ENCODE data around the gene NXPH3.
"Not testable (repeated sequence)": the region's sequence is repeated elsewhere in the genome, so short reads cannot be mapped to it uniquely, and the experiment has no call there.

NXPH3 gene

DNA sequence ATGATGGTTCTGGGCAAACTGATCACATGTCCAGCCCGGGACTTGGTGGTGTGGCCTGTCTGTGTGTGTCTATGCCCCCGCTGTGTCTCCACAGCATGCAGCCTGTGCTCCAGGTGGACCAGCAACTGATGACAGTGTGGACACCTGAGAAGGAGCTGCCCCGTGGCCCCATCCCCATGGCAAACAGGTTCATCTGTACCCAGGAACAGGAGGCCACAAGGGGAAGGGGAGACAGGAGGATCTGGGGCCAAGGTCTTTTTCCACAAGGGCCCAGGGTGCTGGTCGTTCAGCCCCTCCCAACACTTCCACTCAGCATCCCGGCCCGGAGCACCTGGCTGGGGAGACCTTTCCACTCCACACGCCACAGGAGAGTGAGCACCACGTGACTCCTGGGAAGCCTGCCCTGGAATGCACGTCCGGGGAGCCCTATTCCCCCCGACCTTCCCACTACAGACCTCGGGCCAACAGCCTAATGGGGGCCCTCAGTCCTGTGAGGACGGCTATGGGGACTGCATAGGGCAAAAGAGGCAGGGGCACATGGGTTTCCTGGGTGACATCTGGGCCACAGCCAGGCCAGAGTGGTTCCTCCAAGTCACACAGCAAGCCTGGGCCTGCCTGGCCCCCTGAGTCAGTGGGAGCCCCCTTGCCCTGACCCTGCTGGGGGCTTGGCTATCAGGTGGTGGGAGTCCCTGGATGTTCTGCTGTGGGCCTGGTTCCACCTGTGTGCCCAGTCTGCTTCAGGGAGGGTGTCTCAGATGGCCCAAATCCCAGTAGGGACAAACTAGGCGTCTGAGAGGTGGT is 20.8 kb upstream of the NXPH3 start:
- no peak for DNase-seq (ENCODE audit: low read depth)

DNA sequence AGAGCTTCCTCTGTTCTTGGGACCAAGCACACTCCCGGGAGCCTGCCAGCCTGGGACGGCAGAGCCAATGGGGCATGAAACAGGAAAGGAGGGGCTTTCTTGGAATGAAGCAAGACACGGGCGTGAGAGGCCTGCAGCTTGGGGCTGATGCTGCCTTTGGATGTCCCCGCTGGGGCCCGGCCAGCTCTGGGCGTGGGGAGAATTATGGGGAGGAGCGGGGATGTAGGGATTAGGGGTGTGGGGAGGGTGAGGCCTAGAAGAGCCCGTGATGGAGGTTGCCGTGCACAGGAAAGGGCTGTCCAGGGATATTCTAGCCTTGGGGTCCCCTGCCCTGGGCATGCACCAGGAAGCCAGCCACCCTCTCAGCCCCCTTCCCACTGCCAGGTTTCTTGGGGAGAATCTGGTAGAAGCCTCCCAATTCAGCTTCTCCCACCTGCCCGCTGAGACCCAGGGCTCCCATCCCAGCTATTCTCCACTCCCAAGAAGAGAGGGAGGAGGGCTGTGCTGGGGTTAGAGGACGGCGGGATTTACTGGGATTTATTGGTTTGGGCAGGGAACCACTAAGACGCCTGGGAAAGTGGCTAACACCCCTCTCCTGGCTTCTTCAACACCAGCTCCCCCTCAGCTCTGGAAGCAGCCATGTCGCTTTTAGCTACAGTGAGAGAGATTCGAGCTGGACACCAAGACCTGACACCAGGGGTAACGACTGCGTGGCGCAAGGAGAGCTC is 20.0 kb upstream of the NXPH3 start:
- DNase-seq (ENCODE audit: low read depth), result no peak

GRCh38 chr17:49556223-49556943 is 19.3 kb upstream of the NXPH3 start:
- DNase-seq (ENCODE audit: low read depth), result peak; percentile 86

DNA sequence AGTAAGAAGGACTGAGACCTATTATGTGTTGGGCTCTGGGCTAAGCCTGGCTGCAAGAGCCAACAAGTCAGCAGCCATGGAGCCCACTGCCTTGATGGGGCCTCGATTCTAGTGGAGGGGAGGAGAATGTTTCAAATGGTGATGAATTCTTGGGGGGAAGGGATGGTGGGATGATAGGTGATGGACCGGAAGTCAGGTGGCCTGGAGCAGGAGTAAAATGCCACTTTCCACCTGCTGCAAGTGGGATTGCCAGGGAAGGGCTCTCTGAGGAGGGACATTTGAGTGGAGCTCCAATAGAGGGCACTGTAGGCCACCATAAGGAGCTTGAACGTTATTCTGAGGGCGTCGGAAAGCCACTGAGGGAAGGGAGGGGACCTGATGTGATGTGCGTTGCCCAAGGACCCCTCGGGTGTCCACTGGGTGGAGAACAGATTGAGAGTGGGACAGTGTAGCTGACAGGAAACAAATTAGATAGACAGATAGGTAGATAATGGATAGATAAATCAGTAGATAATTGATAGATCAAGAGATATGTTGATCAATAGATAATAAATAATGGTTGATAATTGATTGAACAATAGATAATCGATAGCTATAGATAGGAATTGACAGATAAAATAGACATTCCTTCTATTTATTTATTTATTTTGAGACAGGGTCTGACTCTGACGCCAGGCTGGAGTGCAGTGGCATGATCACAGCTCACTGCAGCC is 18.2 kb upstream of the NXPH3 start:
- DNase-seq (ENCODE audit: low read depth), result no peak

DNA sequence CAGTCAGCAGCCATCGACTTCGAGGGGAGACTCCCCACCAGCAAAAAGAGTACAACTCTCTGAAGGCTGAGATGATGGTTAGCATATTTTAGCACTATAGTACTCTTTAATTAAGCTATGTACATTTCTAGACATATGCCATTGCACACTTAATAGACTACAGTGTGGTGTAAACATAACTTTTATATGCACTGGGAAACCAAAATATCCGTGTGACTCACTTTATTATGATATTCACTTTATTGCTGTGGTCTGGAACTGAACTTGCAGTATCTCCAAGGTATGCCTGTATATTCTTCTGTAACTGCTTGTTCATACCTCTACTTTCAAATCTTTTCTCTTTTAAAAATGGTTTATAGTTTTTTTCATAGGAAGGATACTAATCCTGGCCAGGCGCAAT is 11.0 kb upstream of the NXPH3 start:
- no peak for DNase-seq (ENCODE audit: low read depth)

- DNase-seq (ENCODE audit: low read depth), result no peak
Measured at GRCh38 chr17:49565948-49566491, 9.7 kb upstream of the NXPH3 start.

DNA sequence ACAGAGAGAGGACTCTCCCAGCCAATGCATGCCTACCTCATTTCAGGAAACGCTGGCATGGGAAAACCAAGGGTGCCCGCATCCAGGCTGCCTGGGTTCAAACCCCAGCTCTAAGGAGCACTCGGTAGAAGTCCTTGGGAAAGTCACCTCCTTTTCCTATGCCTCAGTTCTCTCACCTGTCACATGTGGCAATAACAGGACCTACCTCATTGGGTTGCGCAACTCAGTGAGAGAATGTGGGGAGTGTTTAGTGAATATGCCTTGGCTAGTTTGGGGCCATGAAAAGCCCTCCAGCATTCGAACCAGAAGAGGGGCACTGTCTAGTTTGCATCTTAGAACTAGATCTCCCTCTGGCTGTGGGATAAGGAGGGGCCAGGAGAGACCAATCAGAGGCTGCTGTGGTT is 9.0 kb upstream of the NXPH3 start:
- DNase-seq (ENCODE audit: low read depth), result no peak

GRCh38 chr17:49567104-49567521 is 8.6 kb upstream of the NXPH3 start:
- no peak for DNase-seq (ENCODE audit: low read depth)

DNA sequence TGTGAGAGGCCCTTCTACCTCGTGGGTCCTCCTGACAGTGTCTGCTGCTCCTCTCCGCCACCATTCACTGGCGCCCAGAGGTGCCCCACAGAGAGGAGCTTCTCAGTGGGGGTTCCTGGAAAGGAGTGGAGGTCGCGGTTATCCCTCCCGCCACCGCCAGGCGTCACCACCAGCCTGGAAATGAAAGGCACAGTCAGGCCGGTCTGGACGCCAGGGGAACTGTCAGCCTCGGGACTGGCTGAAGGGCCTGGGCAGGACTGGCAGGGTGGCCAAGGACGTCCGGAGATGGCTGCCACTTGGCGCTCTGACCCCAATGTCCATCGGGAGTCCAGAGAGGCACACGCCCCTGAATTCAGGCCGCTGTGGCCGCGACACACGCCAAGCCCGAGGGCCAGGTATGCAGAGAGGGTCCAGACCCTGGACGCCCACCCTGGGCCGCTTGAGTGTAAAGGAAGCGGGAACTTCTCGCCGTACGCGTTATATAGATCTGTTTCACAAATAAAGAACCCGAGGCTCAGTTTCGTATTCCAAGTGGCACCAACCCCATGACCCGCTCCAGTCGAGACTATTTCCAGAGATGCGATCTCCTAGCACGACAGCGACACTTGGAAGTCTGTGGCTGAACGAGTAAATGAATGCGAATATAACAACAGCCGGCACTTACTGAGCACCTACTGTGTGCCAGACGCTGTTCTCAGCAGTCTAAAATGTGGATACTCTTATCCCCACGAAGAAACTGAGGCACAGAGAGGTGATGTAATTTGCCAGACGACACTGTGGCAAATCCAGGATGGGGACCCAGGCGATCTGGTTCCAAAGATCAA is 7.6 kb upstream of the NXPH3 start:
- peak; percentile 84 for DNase-seq (ENCODE audit: low read depth)

GRCh38 chr17:49568695-49569047 is 7.0 kb upstream of the NXPH3 start:
- DNase-seq (ENCODE audit: low read depth), result not testable (repeated sequence)

DNA sequence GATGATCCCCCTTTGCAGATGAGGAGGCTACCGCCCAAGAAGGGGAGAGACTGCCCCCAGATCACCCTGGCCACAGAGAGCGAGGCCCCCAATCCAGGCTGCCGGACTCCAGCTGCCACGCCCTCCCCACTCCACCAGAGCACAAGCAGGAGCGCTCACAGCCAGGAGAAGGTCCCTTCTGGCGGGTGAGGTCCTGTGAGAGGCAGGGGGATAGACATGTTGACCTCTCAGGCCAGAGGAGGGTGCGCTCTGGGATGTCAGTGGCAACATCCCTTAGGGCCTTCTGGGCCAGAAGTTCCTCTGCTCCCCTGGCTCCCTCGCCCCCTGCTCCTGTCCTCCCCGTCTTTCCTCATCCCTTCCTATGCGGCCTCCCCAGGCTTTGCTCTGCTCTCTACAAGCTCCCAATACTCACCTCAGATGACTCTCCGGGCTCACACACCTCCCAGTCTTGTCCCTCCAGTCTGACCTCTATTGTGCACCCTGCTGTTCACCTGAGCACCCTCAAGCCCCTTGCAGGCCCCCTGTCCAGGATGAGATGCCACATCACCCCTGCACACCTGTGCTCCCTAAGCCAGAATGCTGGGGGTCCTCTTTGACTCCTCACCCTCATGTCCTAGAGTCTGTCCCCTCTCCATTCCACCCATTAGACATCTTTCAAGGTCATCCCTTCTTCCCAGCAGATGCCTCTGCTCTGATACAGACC is 5.0 kb upstream of the NXPH3 start:
- DNase-seq (ENCODE audit: low read depth), result no peak

DNA sequence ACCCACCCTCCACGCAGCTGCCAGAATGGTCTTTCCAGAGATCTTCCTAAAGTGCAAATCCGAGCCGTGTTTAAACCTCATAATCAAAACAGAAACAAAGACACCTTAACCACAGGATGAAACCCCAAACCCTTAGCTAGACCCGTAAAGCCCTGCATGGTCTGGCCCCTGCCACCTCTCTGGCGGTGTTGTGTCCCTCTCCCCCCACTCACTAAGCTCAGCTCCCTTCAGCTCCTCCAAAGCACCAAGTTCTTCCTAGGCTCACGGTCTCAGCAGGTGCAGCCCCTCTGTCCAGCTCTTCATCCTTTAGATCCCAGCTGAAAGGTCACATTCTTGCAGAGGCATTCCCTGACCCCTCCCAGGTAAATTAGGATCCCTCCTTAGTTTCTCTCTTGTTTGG is 4.4 kb upstream of the NXPH3 start:
- DNase-seq (ENCODE audit: low read depth), result no peak

- DNase-seq (ENCODE audit: low read depth), result no peak
Measured at GRCh38 chr17:49571764-49572163, 3.9 kb upstream of the NXPH3 start.

DNA sequence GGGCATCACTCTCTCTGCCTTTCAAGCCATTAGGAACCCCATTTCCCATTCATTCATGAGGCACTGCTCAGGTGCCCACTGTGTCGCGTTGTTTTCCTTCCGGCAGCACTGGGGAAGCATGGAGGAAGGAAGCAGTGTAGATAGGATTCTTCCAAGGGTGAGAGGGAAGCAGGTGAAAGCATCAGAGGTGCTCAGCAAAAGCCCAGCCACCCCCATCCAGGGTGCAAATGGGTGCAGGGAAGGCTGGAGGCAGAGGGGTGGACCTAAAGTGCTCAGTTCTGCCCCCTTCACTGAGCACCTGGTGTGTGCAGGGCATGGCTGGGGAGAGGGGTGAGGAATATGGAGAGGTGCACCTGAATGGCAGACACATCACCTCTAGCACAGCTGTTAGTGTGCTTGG is 3.4 kb upstream of the NXPH3 start:
- DNase-seq (ENCODE audit: low read depth), result no peak

- no peak for DNase-seq (ENCODE audit: low read depth)
Measured at GRCh38 chr17:49572806-49573420, 2.8 kb upstream of the NXPH3 start.

DNA sequence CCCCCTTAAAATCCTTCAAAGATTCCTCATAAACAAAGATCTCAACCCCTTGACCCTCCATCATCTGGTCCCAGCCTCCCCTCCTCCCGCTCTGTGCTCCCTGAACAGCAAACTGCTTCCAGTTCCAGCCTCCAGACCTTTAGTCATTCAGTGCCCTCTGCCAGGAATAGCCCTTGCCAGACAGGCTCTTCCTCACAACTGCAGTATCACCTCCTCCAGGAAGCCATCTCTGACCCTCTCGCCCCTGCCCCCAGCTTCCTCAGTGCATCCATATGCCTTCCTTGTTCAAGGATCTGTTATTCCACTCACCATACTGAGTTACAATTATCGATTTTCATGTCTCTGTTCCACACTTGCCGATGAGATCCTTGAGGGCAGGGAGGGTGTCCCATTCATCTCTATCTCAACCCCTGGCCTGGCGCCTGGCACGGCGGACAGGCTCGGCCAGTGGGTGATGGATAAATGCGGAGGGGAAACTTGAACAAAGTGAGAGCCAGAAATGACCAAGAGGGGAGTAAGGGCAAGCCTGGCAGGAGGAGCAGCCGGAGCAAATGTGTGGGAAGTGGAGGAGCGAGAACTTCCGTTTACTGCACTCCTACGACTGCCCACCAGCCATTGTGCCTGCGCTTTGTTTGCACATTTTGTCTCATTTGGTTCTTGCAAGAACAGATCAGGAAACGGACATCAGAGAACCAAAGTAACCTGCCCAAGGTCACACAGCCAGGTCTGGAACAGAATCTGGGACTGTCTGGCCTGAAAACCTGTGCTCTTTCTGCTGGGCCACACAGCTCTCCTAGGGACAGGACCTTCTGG is 2.0 kb upstream of the NXPH3 start:
- no peak for DNase-seq (ENCODE audit: low read depth)

GRCh38 chr17:49574323-49574781 is 1.3 kb upstream of the NXPH3 start:
- no peak for DNase-seq (ENCODE audit: low read depth)

DNA sequence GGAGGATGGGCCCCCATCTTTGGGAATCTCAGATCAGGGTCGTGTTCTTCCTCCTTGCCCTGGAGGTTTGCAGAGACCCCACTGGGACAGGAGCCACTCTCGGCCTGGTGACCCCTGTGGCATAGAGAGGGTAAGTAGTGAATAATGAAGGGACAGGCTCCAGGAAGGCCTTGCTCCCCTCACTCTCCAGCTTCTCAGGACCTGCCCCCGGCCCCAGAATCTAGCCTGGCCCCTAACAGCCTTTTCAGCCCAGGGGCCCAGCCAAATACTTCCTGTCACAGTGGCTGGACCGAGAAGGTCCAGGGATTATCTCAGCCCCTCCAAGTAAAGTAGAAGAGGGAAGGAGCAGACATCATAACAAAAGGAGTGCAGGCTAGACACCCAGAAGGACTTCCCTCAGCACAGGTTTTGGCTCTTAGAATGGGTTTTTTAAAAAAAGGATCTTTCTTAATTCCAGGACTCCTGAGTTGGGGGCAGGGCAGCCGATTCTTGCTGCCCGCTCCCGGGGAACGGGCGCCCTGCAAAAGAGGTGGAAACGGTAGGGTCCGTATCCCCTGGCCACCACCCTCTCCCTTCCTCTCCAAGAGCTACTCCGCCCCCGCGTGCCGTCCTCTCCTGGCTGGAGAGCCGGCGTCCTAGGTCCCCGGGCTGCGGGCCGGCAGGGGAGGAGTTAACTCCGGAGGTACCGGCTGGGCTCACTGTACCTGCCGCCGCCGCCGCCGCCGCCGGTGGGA is 559 bp upstream of the NXPH3 start:
- no peak for DNase-seq (ENCODE audit: low read depth)

Measured in activated T-cell treated with anti-CD3 and anti-CD28 coated beads for 48 hours (primary cell).